ENCODE results near the gene DNMT3L.
"Not testable (repeated sequence)": the region's sequence is repeated elsewhere in the genome, so short reads cannot be mapped to it uniquely, and the experiment has no call there.

Gene DNMT3L

GRCh38 chr21:44197156-44197516, 64.6 kb downstream of the DNMT3L start:
- not testable (repeated sequence) for DNase-seq (ENCODE audit: low spot score)

Measured in activated CD4-positive, alpha-beta T cell treated with anti-CD3 and anti-CD28 coated beads, Interleukin-2, Interleukin-4, amounts not matched to agents 100 ng/mL and 50 ng/mL, durations not matched to agents 16 hours and 8 hours (primary cell).